SU-DHL-6 (cell line): ENCODE data around the gene VTI1A.

ENCODE experiments used
- EZH2phosphoT487 ChIP-seq: fragments of 200-600 bp; sonication (generic), shearing (Covaris generic); conservative IDR thresholded peaks from 2 replicates; pipeline ENCODE4 v1.6.1; 2018; ENCODE audit warnings: mild to moderate bottlenecking, antibody characterized with exemption, low read length, moderate library complexity, mixed read lengths
- TF ChIP-seq, protein P1 (sequence below): fragments of 200-600 bp; sonication (generic); IDR thresholded peaks from one replicate; pipeline ENCODE4 v1.5.1; 2017; ENCODE audit warnings: antibody characterized with exemption, mild to moderate bottlenecking, low read length, moderate library complexity; ENCODE audit not compliant: insufficient read depth, poor library complexity, severe bottlenecking

- TF ChIP-seq, protein P1, sequence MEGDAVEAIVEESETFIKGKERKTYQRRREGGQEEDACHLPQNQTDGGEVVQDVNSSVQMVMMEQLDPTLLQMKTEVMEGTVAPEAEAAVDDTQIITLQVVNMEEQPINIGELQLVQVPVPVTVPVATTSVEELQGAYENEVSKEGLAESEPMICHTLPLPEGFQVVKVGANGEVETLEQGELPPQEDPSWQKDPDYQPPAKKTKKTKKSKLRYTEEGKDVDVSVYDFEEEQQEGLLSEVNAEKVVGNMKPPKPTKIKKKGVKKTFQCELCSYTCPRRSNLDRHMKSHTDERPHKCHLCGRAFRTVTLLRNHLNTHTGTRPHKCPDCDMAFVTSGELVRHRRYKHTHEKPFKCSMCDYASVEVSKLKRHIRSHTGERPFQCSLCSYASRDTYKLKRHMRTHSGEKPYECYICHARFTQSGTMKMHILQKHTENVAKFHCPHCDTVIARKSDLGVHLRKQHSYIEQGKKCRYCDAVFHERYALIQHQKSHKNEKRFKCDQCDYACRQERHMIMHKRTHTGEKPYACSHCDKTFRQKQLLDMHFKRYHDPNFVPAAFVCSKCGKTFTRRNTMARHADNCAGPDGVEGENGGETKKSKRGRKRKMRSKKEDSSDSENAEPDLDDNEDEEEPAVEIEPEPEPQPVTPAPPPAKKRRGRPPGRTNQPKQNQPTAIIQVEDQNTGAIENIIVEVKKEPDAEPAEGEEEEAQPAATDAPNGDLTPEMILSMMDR, result no peak
- TF ChIP-seq EZH2phosphoT487, result no peak
These were observed 141.4 kb downstream of the VTI1A start for GRCh38 chr10:112588225-112588990.
